ENCODE data around the gene ANAPC1.
"Not testable (repeated sequence)": the region's sequence is repeated elsewhere in the genome, so short reads cannot be mapped to it uniquely, and the experiment has no call there.

ANAPC1 gene

GRCh38 chr2:111918383-111918806 is 34.4 kb upstream of the ANAPC1 start:
- Histone ChIP-seq H3K4me3 (ENCODE audit: low read depth, low read length, poor library complexity, severe bottlenecking) (no peak overlapping the region), H3K4me1 (ENCODE audit: insufficient read depth, low read length, severe bottlenecking) (no peaks in the 10 kb centered on the region), H3K27ac (ENCODE audit: low read depth, low read length, poor library complexity, severe bottlenecking) (no peak overlapping the region), H3K9me2 (ENCODE audit: low read depth, low read length) (no peaks in the 10 kb centered on the region), H3K4me2 (ENCODE audit: low read length) (no peak overlapping the region), H2AFZ (ENCODE audit: low read length) (no peak overlapping the region), H3K79me2 (ENCODE audit: insufficient read depth, low read length) (no peaks in the 10 kb centered on the region), H3F3A (ENCODE audit: insufficient read depth, low read length) (no peaks in the 10 kb centered on the region), H3K9ac (ENCODE audit: low read length) (no peak overlapping the region), H3K27me3 (ENCODE audit: insufficient read depth, low read length) (no peaks in the 10 kb centered on the region), H3K36me3 (ENCODE audit: insufficient read depth, low read length) (no peaks in the 10 kb centered on the region), H3K9me3 (ENCODE audit: low read length) (no peaks in the 10 kb centered on the region), H4K20me1 (ENCODE audit: insufficient read depth, low read length) (no peaks in the 10 kb centered on the region)
- TF ChIP-seq EZH2 (IDR thresholded peaks at IDR 0.05; ENCODE audit: borderline replicate concordance, low read length), result no peak
- no peak for TF ChIP-seq CTCF (IDR thresholded peaks at IDR 0.05; ENCODE audit: low read length)

DNA sequence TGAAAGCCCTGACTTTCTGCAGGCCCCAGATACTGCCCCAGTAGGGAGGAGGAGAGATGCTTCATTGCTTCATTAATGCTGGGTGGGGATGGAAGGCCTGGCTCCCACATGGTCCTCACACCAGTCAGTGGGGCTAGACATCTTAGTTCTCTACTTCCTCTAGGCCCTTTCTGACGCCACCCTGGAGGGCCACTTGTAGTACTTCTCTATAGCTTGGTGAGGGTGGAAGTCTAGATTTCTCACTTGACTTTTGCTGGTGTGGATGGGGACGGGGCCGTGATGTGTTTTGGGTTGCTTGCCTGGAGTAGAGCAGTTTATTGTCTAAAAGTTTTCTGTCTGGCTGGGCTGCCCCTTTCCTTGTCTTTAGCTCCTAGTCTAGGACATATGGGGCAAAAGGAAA is 33.1 kb upstream of the ANAPC1 start:
- Histone ChIP-seq H3K4me2 (ENCODE audit: low read length) (no peak overlapping the region), H3K4me3 (ENCODE audit: low read depth, low read length, poor library complexity, severe bottlenecking) (no peak overlapping the region), H3K9ac (ENCODE audit: low read length) (no peak overlapping the region), H2AFZ (ENCODE audit: low read length) (no peak overlapping the region), H3K9me2 (ENCODE audit: low read depth, low read length) (no peaks in the 10 kb centered on the region), H3K4me1 (ENCODE audit: insufficient read depth, low read length, severe bottlenecking) (no peaks in the 10 kb centered on the region), H3K9me3 (ENCODE audit: low read length) (no peaks in the 10 kb centered on the region), H3F3A (ENCODE audit: insufficient read depth, low read length) (no peaks in the 10 kb centered on the region), H3K27ac (ENCODE audit: low read depth, low read length, poor library complexity, severe bottlenecking) (no peak overlapping the region), H3K79me2 (ENCODE audit: insufficient read depth, low read length) (no peaks in the 10 kb centered on the region), H3K36me3 (ENCODE audit: insufficient read depth, low read length) (no peaks in the 10 kb centered on the region), H3K27me3 (ENCODE audit: insufficient read depth, low read length) (no peaks in the 10 kb centered on the region), H4K20me1 (ENCODE audit: insufficient read depth, low read length) (no peaks in the 10 kb centered on the region)
- no peak for TF ChIP-seq EZH2 (IDR thresholded peaks at IDR 0.05; ENCODE audit: borderline replicate concordance, low read length)
- no peak for TF ChIP-seq CTCF (IDR thresholded peaks at IDR 0.05; ENCODE audit: low read length)

DNA sequence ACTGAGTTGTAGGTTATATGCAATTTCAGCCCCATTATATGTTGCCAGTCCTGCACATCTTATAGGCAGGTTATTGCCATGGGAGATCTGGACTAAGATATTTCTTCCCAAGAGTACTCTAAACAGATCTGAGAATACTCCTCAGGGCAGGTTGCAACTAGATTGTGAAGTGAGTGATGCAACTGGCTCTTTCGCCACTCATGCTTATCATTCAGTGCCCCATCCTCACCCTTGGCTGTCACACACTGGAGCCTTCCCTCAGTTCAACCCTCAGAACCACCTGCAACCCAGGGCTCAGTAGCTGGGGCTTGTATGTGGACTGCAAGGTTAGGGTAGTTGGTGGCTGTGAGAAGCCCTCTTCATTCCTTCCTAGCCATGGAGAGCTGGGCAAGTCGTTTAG is 28.6 kb upstream of the ANAPC1 start:
- H3K9me2 ChIP-seq (ENCODE audit: low read depth, low read length), result no peaks in the 10 kb centered on the region
- no peaks in the 10 kb centered on the region for H3K79me2 ChIP-seq (ENCODE audit: insufficient read depth, low read length)
- no peak overlapping the region for H3K27ac ChIP-seq (ENCODE audit: low read depth, low read length, poor library complexity, severe bottlenecking)
- no peaks in the 10 kb centered on the region for H4K20me1 ChIP-seq (ENCODE audit: insufficient read depth, low read length)
- no peak overlapping the region for H3K4me2 ChIP-seq (ENCODE audit: low read length)
- H3K4me3 ChIP-seq (ENCODE audit: low read depth, low read length, poor library complexity, severe bottlenecking), result no peak overlapping the region
- H3K9me3 ChIP-seq (ENCODE audit: low read length), result no peaks in the 10 kb centered on the region
- no peaks in the 10 kb centered on the region for H3F3A ChIP-seq (ENCODE audit: insufficient read depth, low read length)
- TF ChIP-seq EZH2 (IDR thresholded peaks at IDR 0.05; ENCODE audit: borderline replicate concordance, low read length) (no peak), CTCF (IDR thresholded peaks at IDR 0.05; ENCODE audit: low read length) (no peak)
- H2AFZ ChIP-seq (ENCODE audit: low read length), result no peak overlapping the region
- no peaks in the 10 kb centered on the region for H3K4me1 ChIP-seq (ENCODE audit: insufficient read depth, low read length, severe bottlenecking)
- no peaks in the 10 kb centered on the region for H3K27me3 ChIP-seq (ENCODE audit: insufficient read depth, low read length)
- no peak overlapping the region for H3K9ac ChIP-seq (ENCODE audit: low read length)
- H3K36me3 ChIP-seq (ENCODE audit: insufficient read depth, low read length), result no peaks in the 10 kb centered on the region

- not testable (repeated sequence) for H3K4me3 ChIP-seq (ENCODE audit: low read depth, low read length, poor library complexity, severe bottlenecking); H3K36me3 ChIP-seq (ENCODE audit: insufficient read depth, low read length); H2AFZ ChIP-seq (ENCODE audit: low read length); H3K4me2 ChIP-seq (ENCODE audit: low read length); H3K27me3 ChIP-seq (ENCODE audit: insufficient read depth, low read length); H3F3A ChIP-seq (ENCODE audit: insufficient read depth, low read length); H3K27ac ChIP-seq (ENCODE audit: low read depth, low read length, poor library complexity, severe bottlenecking); H3K4me1 ChIP-seq (ENCODE audit: insufficient read depth, low read length, severe bottlenecking); H3K9me3 ChIP-seq (ENCODE audit: low read length); H4K20me1 ChIP-seq (ENCODE audit: insufficient read depth, low read length); H3K9ac ChIP-seq (ENCODE audit: low read length); H3K9me2 ChIP-seq (ENCODE audit: low read depth, low read length); H3K79me2 ChIP-seq (ENCODE audit: insufficient read depth, low read length)
These were observed 27.4 kb upstream of the ANAPC1 start for GRCh38 chr2:111911295-111911977.
